ENCODE data around the gene RNF41.
"Not testable (repeated sequence)": the region's sequence is repeated elsewhere in the genome, so short reads cannot be mapped to it uniquely, and the experiment has no call there.

RNF41 gene

DNA sequence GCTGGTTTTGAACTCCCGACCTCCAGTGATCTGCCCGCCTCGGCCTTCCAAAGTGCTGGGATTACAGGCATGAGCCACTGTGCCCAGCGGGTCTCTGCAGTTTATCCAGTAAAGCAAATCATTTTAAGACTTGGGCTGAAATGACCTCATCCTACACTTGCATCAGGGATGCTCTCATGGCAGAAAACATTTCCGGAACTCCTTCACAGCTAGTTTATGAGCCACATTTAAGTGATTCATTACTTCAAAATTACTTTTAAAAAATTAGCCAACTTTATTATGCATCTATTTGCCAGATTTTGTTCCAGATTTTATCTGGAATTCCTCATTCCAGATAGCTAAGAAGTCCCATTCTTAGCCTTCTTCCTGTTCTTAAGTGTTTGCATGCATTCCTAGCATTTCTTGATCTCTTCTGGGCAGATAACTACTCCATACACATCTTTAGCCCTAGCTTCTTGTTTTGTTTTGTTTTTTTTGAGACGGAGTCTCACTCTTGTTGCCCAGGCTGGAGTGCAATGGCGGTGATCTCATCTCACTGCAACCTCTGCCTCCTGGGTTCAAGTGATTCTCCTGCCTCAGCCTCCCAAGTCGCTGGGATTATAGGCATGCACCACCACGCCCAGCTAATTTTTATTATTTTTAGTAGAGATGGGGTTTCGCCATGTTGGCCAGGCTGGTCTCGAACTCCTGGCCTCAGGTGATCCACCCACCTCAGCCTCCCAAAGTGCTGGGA, 24.7 kb downstream of the RNF41 start:
- WGBS, 2 experiments = 93 to 94% methylated on average over 11 of the region's 11 CpGs
- not testable (repeated sequence) for H3K9me3 ChIP-seq (ENCODE audit: control insufficient read depth, low read length); H3K36me3 ChIP-seq (ENCODE audit: control insufficient read depth, insufficient read depth, low read length); H3K4me3 ChIP-seq (ENCODE audit: insufficient read depth, low read depth, low read length); H3K27me3 ChIP-seq (ENCODE audit: control insufficient read depth, insufficient read depth, low read length, poor library complexity, severe bottlenecking); H3K27ac ChIP-seq (ENCODE audit: insufficient read depth, low read depth, low read length, poor library complexity, severe bottlenecking); H3K4me1 ChIP-seq (ENCODE audit: control insufficient read depth, insufficient read depth, low read length)

- WGBS, 2 experiments = 33 to 47% methylated on average over 1 of the region's 1 CpG
These were observed 28.6 kb downstream of the RNF41 start for GRCh38 chr12:56193025-56193578.

DNA sequence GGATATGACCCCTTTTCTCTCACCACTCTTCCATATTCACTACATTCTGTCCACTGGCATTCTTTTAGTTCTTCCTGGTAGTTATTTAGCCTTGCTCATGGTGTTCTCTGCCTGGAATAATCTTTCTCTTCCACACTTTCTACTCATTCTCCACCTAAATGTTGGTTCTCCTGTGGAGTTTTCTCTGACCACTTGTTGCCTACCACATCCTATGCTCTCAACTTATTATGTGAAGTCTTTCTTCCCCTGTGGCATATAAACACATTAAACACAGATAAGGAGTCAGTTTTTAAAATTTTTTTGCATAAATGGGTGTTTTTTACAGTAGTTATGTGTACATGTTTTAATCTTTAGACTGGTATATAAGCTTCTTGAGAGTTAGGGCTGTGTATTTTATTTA, 29.1 kb downstream of the RNF41 start:
- Histone ChIP-seq H3K27ac (ENCODE audit: insufficient read depth, low read depth, low read length, poor library complexity, severe bottlenecking) (no peak overlapping the region), H3K4me1 (ENCODE audit: control insufficient read depth, insufficient read depth, low read length) (peaks cover 5% of the 10 kb centered on the region), H3K9me3 (ENCODE audit: control insufficient read depth, low read length) (no peaks in the 10 kb centered on the region), H3K36me3 (ENCODE audit: control insufficient read depth, insufficient read depth, low read length) (no peaks in the 10 kb centered on the region), H3K4me3 (ENCODE audit: insufficient read depth, low read depth, low read length) (no peak overlapping the region), H3K27me3 (ENCODE audit: control insufficient read depth, insufficient read depth, low read length, poor library complexity, severe bottlenecking) (no peaks in the 10 kb centered on the region)

More at GRCh38 chr12:56193025-56193578, 28.6 kb downstream of the RNF41 start:
- no peak overlapping the region for H3K27ac ChIP-seq (ENCODE audit: insufficient read depth, low read depth, low read length, poor library complexity, severe bottlenecking)
- H3K9me3 ChIP-seq (ENCODE audit: control insufficient read depth, low read length) = no peaks in the 10 kb centered on the region
- no peaks in the 10 kb centered on the region for H3K36me3 ChIP-seq (ENCODE audit: control insufficient read depth, insufficient read depth, low read length)
- H3K4me1 ChIP-seq (ENCODE audit: control insufficient read depth, insufficient read depth, low read length) = peaks cover under 1% of the 10 kb centered on the region
- H3K4me3 ChIP-seq (ENCODE audit: insufficient read depth, low read depth, low read length) = no peak overlapping the region
- no peaks in the 10 kb centered on the region for H3K27me3 ChIP-seq (ENCODE audit: control insufficient read depth, insufficient read depth, low read length, poor library complexity, severe bottlenecking)

- Histone ChIP-seq H3K9me3 (ENCODE audit: control insufficient read depth, low read length) (no peaks in the 10 kb centered on the region), H3K36me3 (ENCODE audit: control insufficient read depth, insufficient read depth, low read length) (peaks cover 11% of the 10 kb centered on the region), H3K27ac (ENCODE audit: insufficient read depth, low read depth, low read length, poor library complexity, severe bottlenecking) (no peak overlapping the region), H3K4me1 (ENCODE audit: control insufficient read depth, insufficient read depth, low read length) (peaks cover 8% of the 10 kb centered on the region), H3K27me3 (ENCODE audit: control insufficient read depth, insufficient read depth, low read length, poor library complexity, severe bottlenecking) (no peaks in the 10 kb centered on the region), H3K4me3 (ENCODE audit: insufficient read depth, low read depth, low read length) (peak overlapping the region; percentile 95)
- 40 to 43% methylated on average over 9 of the region's 9 CpGs for WGBS, 2 experiments
These were observed 31.0 kb downstream of the RNF41 start for GRCh38 chr12:56190695-56191155.

- WGBS, 2 experiments = 3 to 4% methylated on average over 42 of the region's 42 CpGs
- peak overlapping the region; percentile 58 for H3K27ac ChIP-seq (ENCODE audit: insufficient read depth, low read depth, low read length, poor library complexity, severe bottlenecking)
- H3K27me3 ChIP-seq (ENCODE audit: control insufficient read depth, insufficient read depth, low read length, poor library complexity, severe bottlenecking) = no peaks in the 10 kb centered on the region
- H3K4me3 ChIP-seq (ENCODE audit: insufficient read depth, low read depth, low read length) = peak overlapping the region; percentile 95
- no peaks in the 10 kb centered on the region for H3K9me3 ChIP-seq (ENCODE audit: control insufficient read depth, low read length)
- H3K36me3 ChIP-seq (ENCODE audit: control insufficient read depth, insufficient read depth, low read length) = peaks cover 11% of the 10 kb centered on the region
- H3K4me1 ChIP-seq (ENCODE audit: control insufficient read depth, insufficient read depth, low read length) = peaks cover 8% of the 10 kb centered on the region
These were observed 31.6 kb downstream of the RNF41 start for GRCh38 chr12:56189918-56190694.

DNA sequence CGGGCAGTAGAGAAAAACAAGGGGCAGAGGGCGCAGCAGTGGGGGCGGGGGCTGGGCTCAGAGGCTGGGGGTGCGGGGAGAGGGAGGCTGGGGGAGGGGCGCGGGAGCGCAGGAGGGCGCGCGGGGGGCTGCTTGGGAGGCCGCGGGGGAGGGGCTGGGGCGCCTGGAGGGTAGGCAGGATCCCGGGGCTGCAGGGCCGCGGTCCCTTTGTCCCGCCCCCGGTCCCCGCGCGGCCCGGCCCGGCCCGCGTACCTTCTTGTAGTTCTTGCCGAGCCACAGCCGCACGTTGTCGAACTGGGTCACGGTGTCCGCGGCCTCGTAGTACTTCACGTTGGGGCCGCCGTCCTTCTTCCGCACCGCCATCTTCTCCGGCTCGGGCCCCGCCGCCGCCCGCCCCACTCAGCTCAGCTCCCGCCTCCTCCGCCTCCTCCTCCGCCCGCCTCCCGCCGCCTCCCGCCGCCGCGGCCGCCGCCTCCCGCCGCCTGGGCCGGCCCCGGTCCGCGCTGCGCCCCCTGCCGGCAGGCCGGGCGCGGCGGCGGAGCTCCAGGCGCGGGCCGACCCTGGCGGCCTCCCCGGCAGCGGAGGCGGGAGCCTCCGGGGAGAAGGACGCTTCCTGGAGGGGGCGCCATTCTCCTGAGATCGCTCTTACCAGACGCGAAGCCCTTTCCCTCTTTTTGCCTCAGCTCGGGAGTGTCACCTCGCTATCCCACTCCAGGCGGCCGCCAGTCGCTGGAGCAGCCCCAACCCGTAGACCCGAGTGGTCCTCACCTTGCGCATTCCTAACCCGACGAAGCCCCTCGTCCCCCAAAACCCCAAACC, 32.4 kb downstream of the RNF41 start, which contains the start of gene SMARCC2:
Gene SMARCC2 (minus strand): TSS at position 385 of the 819 bp plus-strand sequence. CDS start 22 bp downstream, at position 363.
- H3K4me1 ChIP-seq (ENCODE audit: control insufficient read depth, insufficient read depth, low read length) = peaks cover 8% of the 10 kb centered on the region
- H3K9me3 ChIP-seq (ENCODE audit: control insufficient read depth, low read length) = no peaks in the 10 kb centered on the region
- peak within 1 kb of the TSS; percentile 95 for H3K4me3 ChIP-seq (ENCODE audit: insufficient read depth, low read depth, low read length)
- H3K27ac ChIP-seq (ENCODE audit: insufficient read depth, low read depth, low read length, poor library complexity, severe bottlenecking) = peak within 1 kb of the TSS; percentile 92
- no peaks in the 10 kb centered on the region for H3K27me3 ChIP-seq (ENCODE audit: control insufficient read depth, insufficient read depth, low read length, poor library complexity, severe bottlenecking)
- 0% methylated on average over 93 of the region's 93 CpGs for WGBS, 2 experiments
- peaks cover 18% of the 10 kb centered on the region for H3K36me3 ChIP-seq (ENCODE audit: control insufficient read depth, insufficient read depth, low read length)

DNA sequence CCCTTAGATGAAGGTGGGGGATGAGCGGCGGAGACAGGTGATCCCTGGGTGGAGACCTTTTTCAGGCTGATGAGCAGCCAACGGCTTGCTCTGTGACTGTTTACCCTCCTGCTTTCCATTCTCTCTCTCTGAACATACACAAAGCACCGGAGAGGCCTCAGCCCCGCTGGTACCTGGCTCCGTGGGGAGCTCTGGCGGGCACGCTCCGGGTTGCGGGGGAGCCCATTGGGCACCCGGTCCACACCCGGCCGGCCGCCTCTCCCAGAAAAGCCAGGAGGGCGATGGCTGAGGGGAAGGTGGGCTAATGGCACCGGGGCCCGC, 33.0 kb downstream of the RNF41 start:
- H3K4me1 ChIP-seq (ENCODE audit: control insufficient read depth, insufficient read depth, low read length) = peaks cover 8% of the 10 kb centered on the region
- H3K36me3 ChIP-seq (ENCODE audit: control insufficient read depth, insufficient read depth, low read length) = peaks cover 24% of the 10 kb centered on the region
- H3K27me3 ChIP-seq (ENCODE audit: control insufficient read depth, insufficient read depth, low read length, poor library complexity, severe bottlenecking) = no peaks in the 10 kb centered on the region
- H3K27ac ChIP-seq (ENCODE audit: insufficient read depth, low read depth, low read length, poor library complexity, severe bottlenecking) = peak overlapping the region; percentile 92
- 0% methylated on average over 17 of the region's 17 CpGs for WGBS, 2 experiments
- H3K4me3 ChIP-seq (ENCODE audit: insufficient read depth, low read depth, low read length) = peak overlapping the region; percentile 95
- no peaks in the 10 kb centered on the region for H3K9me3 ChIP-seq (ENCODE audit: control insufficient read depth, low read length)

- Histone ChIP-seq H3K36me3 (ENCODE audit: control insufficient read depth, insufficient read depth, low read length) (peaks cover 29% of the 10 kb centered on the region), H3K4me3 (ENCODE audit: insufficient read depth, low read depth, low read length) (peak overlapping the region; percentile 95), H3K9me3 (ENCODE audit: control insufficient read depth, low read length) (no peaks in the 10 kb centered on the region), H3K4me1 (ENCODE audit: control insufficient read depth, insufficient read depth, low read length) (peaks cover 8% of the 10 kb centered on the region), H3K27me3 (ENCODE audit: control insufficient read depth, insufficient read depth, low read length, poor library complexity, severe bottlenecking) (no peaks in the 10 kb centered on the region), H3K27ac (ENCODE audit: insufficient read depth, low read depth, low read length, poor library complexity, severe bottlenecking) (peak overlapping the region; percentile 92)
- 12 to 15% methylated on average over 9 to 10 of the region's 10 CpGs for WGBS, 2 experiments
These were observed 33.5 kb downstream of the RNF41 start for GRCh38 chr12:56188131-56188777.

DNA sequence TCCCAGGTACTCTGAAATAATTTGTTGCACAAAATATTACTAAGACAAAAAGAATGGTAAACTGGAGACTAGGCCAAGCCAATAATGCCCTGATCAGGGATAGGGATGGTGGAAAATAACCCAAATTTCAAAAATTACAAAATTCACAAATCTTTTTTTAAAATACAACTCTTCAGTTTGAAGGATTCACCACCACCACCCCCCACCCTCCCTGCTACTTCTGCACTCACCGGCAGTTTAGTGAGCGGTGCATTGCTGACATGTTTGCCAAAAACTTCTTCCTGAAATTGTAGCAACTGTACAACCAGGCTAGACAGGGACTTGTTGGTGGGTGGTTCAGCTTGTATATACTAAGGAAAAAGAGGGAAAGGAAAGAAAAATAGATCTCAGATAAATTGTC, 34.8 kb downstream of the RNF41 start:
- H3K27me3 ChIP-seq (ENCODE audit: control insufficient read depth, insufficient read depth, low read length, poor library complexity, severe bottlenecking) = no peaks in the 10 kb centered on the region
- H3K36me3 ChIP-seq (ENCODE audit: control insufficient read depth, insufficient read depth, low read length) = peaks cover 37% of the 10 kb centered on the region
- H3K9me3 ChIP-seq (ENCODE audit: control insufficient read depth, low read length) = no peaks in the 10 kb centered on the region
- no peak overlapping the region for H3K27ac ChIP-seq (ENCODE audit: insufficient read depth, low read depth, low read length, poor library complexity, severe bottlenecking)
- WGBS, 2 experiments = 95 to 100% methylated on average over 2 of the region's 2 CpGs
- peaks cover 8% of the 10 kb centered on the region for H3K4me1 ChIP-seq (ENCODE audit: control insufficient read depth, insufficient read depth, low read length)
- H3K4me3 ChIP-seq (ENCODE audit: insufficient read depth, low read depth, low read length) = no peak overlapping the region

All from ectodermal cell (in vitro differentiated cells).